HepG2 (cell line): ENCODE results near the gene FMN2. TPM values are rescaled to one million over a fixed set of nuclear protein-coding genes. Genes with fewer than 3 reads are reported as not detected.

Source experiments
- ATAC-seq: fragments of 200-7000 bp; cut with Tn5 transposase; 3 replicates; pipeline ENCODE4 v1.9.1; 2020; ENCODE audit warnings: mild to moderate bottlenecking, moderate library complexity
- BruUV-seq: library from RNA; stranded (reverse); fragments of 400-500 nt; replicated peaks from 2 replicates; lab custom pipeline; 2021; lab: Mats Ljungman, UMichigan
- CTCF ChIA-PET: fragments of 300-600 bp; formaldehyde crosslinking; extraction: SDS; loops from one replicate; lab custom pipeline; 2021; ENCODE audit warnings: low total read pairs, inconsistent platforms, low intra/inter-chr PET ratio; lab: Yijun Ruan, JAX
- POLR2A ChIA-PET: fragments of 350-600 bp; sonication (Branson Sonifier 250); formaldehyde crosslinking; loops from one replicate; lab custom pipeline; 2020; ENCODE audit warnings: antibody characterized with exemption, inconsistent platforms; lab: Yijun Ruan, JAX
- DNase-seq: peaks from one replicate; pipeline ENCODE4 v3.0.0-alpha.2; 2015; ENCODE audit warnings: low spot score
- FAIRE-seq: peaks from 3 replicates; lab custom pipeline; 2011; peaks lifted over from hg19 to GRCh38; lab: Jason Lieb, UNC
- H2AFZ ChIP-seq: one replicate; pipeline ENCODE4 v1.6.1; 2011; ENCODE audit warnings: low read length, inconsistent platforms
- H3K27ac ChIP-seq: fragments of 300-600 bp; 3 replicates; pipeline ENCODE4 v1.8.0; 2011; ENCODE audit warnings: mixed run types, mild to moderate bottlenecking, mixed read lengths, low read length, inconsistent platforms; ENCODE audit not compliant: insufficient read depth; ENCODE audit errors: extremely low read length
- H3K27me3 ChIP-seq, 2 experiments: fragments of 200-600 bp in 1 of 2; 2 replicates in 1 of 2; 3 replicates in 1 of 2; pipeline versions ENCODE4 v1.6.0 to v1.8.0; 2011; ENCODE audit warnings: low read length in 2 of 2, mild to moderate bottlenecking in 2 of 2, moderate library complexity in 2 of 2, inconsistent platforms in 1 of 2; ENCODE audit not compliant: insufficient read depth in 2 of 2, control insufficient read depth in 1 of 2
- H3K36me3 ChIP-seq, 2 experiments: fragments of 200-600 bp in 1 of 2; replicated peaks in 1 of 2; 2 replicates in 1 of 2; 3 replicates in 1 of 2; pipeline versions ENCODE4 v1.5.1 to v1.8.0; 2011; ENCODE audit warnings: low read length in 2 of 2, inconsistent platforms in 1 of 2; ENCODE audit not compliant: insufficient read depth in 2 of 2, control insufficient read depth in 1 of 2
- H3K4me1 ChIP-seq: 2 replicates; pipeline ENCODE4 v1.5.1; 2012; ENCODE audit warnings: low read length, inconsistent platforms; ENCODE audit not compliant: insufficient read depth
- H3K4me2 ChIP-seq: 2 replicates; pipeline ENCODE4 v1.6.0; 2011; ENCODE audit warnings: low read depth, low read length, inconsistent platforms
- H3K4me3 ChIP-seq, 3 experiments: fragments of 200-600 bp in 1 of 3; sonication (generic), shearing (Covaris generic) in 1 of 3; replicated peaks in 1 of 3; 2 replicates each; pipeline ENCODE4 v1.5.1; 2011 to 2016; ENCODE audit warnings: low read length in 3 of 3, inconsistent platforms in 2 of 3, low read depth in 2 of 3, mild to moderate bottlenecking in 2 of 3, control low read depth in 1 of 3, mixed read lengths in 1 of 3; ENCODE audit not compliant: insufficient read depth in 1 of 3
- H3K79me2 ChIP-seq: one replicate; pipeline ENCODE4 v1.6.1; 2011; ENCODE audit warnings: low read length, inconsistent platforms; ENCODE audit not compliant: insufficient read depth
- H3K9ac ChIP-seq: 2 replicates; pipeline ENCODE4 v1.6.0; 2011; ENCODE audit warnings: mild to moderate bottlenecking, low read depth, low read length, inconsistent platforms; ENCODE audit not compliant: insufficient read depth
- H3K9me3 ChIP-seq: 2 replicates; pipeline ENCODE4 v1.5.1; 2012; ENCODE audit warnings: mild to moderate bottlenecking, low read length
- H4K20me1 ChIP-seq: 2 replicates; pipeline ENCODE4 v1.6.0; 2011; ENCODE audit warnings: inconsistent platforms, mild to moderate bottlenecking, low read length, moderate library complexity; ENCODE audit not compliant: insufficient read depth
- DR1 ChIP-seq: sonication (generic); formaldehyde crosslinking; IDR thresholded peaks from 2 replicates; pipeline ENCODE4 v1.8.0; 2021; ENCODE audit warnings: mild to moderate bottlenecking, missing genetic modification reagents, inconsistent platforms
- ERF ChIP-seq: IDR thresholded peaks from 2 replicates; pipeline ENCODE4 v1.6.1; 2018; ENCODE audit warnings: missing biosample characterization, missing genetic modification reagents
- SALL2 ChIP-seq: sonication (generic); formaldehyde crosslinking; IDR thresholded peaks from 2 replicates; pipeline ENCODE4 v1.8.1; 2023; ENCODE audit warnings: mild to moderate bottlenecking, missing genetic modification reagents, inconsistent platforms
- ZSCAN30 ChIP-seq: sonication (generic); formaldehyde crosslinking; IDR thresholded peaks from 2 replicates; pipeline ENCODE4 v1.5.0; 2020; ENCODE audit warnings: mild to moderate bottlenecking, missing genetic modification reagents
- ZZZ3 ChIP-seq: sonication (generic); formaldehyde crosslinking; IDR thresholded peaks from 2 replicates; pipeline ENCODE4 v1.4.0; 2020; ENCODE audit warnings: missing genetic modification reagents, mild to moderate bottlenecking, borderline replicate concordance
- WGBS: methylation state at CpG from one replicate; pipeline ENCODE4 v1.1.6; 2017; ENCODE audit warnings: low lambda C conversion rate; 5-methylcytosine and 5-hydroxymethylcytosine counted together
- in situ Hi-C: cut with HindIII; loops from 2 replicates; pipeline ENCODE4 v1.10.0; 2017; ENCODE audit warnings: low pct_unique_long_range_greater_than_20kb; ENCODE audit not compliant: extremely low pct_ligation_motif_present
- intact Hi-C: fragments of 100-400 bp; cut with micrococcal nuclease; formaldehyde crosslinking; loops from one replicate; pipeline ENCODE4 v1.10.0; 2022; ENCODE audit not compliant: unreplicated experiment
- polyA plus RNA-seq, 8 experiments: library from polyadenylated mRNA; depleted of rRNA in 3 of 8; stranded (reverse) in 7 of 8; unstranded in 1 of 8; fragments of >200 nt; fragmentation: Illumina TruSeq in 4 of 8; extraction: Trizol in 4 of 8; gene quantifications; 2 replicates each; pipeline versions ENCODE4 v1.2.1 to v1.2.3, GENCODE V29; 2011 to 2016; ENCODE audit warnings: low read depth in 4 of 8, missing spikeins in 1 of 8, mixed read lengths in 1 of 8; ENCODE audit not compliant: insufficient read depth in 1 of 8
- total RNA-seq, 5 experiments: library from RNA; depleted of rRNA; stranded (reverse); fragments of >200 nt; fragmentation: Illumina TruSeq; extraction: Trizol; gene quantifications; 2 replicates each; pipeline ENCODE4 v1.2.3, GENCODE V29; 2016; ENCODE audit warnings: low read depth in 1 of 5
- TF ChIP-seq, protein P1 (sequence below), 2 experiments: sonication (generic) in 1 of 2; formaldehyde crosslinking in 1 of 2; IDR thresholded peaks; 2 replicates each; pipeline versions ENCODE4 v1.6.1 to v1.9.0; 2014 to 2022; ENCODE audit warnings: antibody characterized with exemption in 1 of 2, borderline replicate concordance in 1 of 2, inconsistent platforms in 1 of 2, low read depth in 1 of 2, missing genetic modification reagents in 1 of 2

Gene FMN2
- total and polyA plus RNA-seq, 2 of the 13 experiments (the other 11 are each of a cell fraction or from before 2014, with no cell fraction given): not detected

DNA sequence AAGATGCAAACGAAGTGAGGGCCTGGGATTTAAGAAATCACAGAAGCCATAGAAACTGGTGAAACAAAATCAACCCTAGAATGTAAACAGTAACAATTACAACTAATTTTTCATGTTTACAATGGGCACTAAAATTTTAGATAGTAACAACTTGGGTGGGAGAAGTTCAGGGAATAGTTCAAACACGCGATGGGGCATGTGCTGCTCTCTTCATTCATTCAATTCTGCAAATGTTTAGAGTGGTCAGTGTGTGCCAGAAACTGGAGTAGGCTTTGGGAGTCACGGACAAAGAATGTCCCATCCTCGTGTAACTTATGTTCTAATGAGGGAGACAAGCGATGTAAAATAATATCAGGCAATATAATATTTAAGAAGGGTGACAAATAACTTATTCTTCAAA, 386.9 kb downstream of the FMN2 start:
- Histone ChIP-seq H4K20me1 (no peaks in the 10 kb centered on the region), H3K36me3 (no peaks in the 10 kb centered on the region), H3K4me1 (no peaks in the 10 kb centered on the region), H3K4me3 (no peak overlapping the region), H2AFZ (no peak overlapping the region), H3K9me3 (no peaks in the 10 kb centered on the region), H3K79me2 (no peaks in the 10 kb centered on the region), H3K4me2 (no peak overlapping the region), H3K27me3 (no peaks in the 10 kb centered on the region), H3K9ac (no peak overlapping the region), H3K27ac (no peak overlapping the region)
- no peak for FAIRE-seq
- 10% methylated on average over 6 of the region's 6 CpGs for WGBS
- in situ Hi-C loops (no loop called here), intact Hi-C loops (no loop called here)
- no peak for ATAC-seq
- BruUV-seq: no TSS peak
- CTCF ChIA-PET: no interaction called here
- TF ChIP-seq SALL2 (CRISPR knock-in tag): no peak
- TF ChIP-seq ZSCAN30: no peak
- no peak for TF ChIP-seq ZZZ3 (CRISPR knock-in tag)
- TF ChIP-seq, protein P1, sequence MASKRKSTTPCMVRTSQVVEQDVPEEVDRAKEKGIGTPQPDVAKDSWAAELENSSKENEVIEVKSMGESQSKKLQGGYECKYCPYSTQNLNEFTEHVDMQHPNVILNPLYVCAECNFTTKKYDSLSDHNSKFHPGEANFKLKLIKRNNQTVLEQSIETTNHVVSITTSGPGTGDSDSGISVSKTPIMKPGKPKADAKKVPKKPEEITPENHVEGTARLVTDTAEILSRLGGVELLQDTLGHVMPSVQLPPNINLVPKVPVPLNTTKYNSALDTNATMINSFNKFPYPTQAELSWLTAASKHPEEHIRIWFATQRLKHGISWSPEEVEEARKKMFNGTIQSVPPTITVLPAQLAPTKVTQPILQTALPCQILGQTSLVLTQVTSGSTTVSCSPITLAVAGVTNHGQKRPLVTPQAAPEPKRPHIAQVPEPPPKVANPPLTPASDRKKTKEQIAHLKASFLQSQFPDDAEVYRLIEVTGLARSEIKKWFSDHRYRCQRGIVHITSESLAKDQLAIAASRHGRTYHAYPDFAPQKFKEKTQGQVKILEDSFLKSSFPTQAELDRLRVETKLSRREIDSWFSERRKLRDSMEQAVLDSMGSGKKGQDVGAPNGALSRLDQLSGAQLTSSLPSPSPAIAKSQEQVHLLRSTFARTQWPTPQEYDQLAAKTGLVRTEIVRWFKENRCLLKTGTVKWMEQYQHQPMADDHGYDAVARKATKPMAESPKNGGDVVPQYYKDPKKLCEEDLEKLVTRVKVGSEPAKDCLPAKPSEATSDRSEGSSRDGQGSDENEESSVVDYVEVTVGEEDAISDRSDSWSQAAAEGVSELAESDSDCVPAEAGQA (IDR thresholded peaks at IDR 0.05; ENCODE audit: low read depth): no peak
- TF ChIP-seq, protein P1 (CRISPR knock-in tag; IDR thresholded peaks at IDR 0.05; ENCODE audit: borderline replicate concordance): no peak
- TF ChIP-seq ERF (CRISPR knock-in tag): no peak
- TF ChIP-seq DR1 (CRISPR knock-in tag): no peak
- no peak for DNase-seq
- POLR2A ChIA-PET: no interaction called here
